Measurements from ENCODE around the gene LYRM4.

The LYRM4 gene

GRCh38 chr6:5241252-5241651, 19.5 kb downstream of the LYRM4 start:
- no peak for DNase-seq

- DNase-seq = no peak
These were observed 22.4 kb downstream of the LYRM4 start for GRCh38 chr6:5238336-5238735.

- no peak for DNase-seq
These were observed 22.9 kb downstream of the LYRM4 start for GRCh38 chr6:5237805-5238204.

- no peak for DNase-seq
These were observed 24.9 kb downstream of the LYRM4 start for GRCh38 chr6:5235830-5236229.

- DNase-seq = no peak
These were observed 25.9 kb downstream of the LYRM4 start for GRCh38 chr6:5234874-5235273.

- DNase-seq = no peak
These were observed 29.5 kb downstream of the LYRM4 start for GRCh38 chr6:5231289-5231688.

GRCh38 chr6:5230081-5230480, 30.7 kb downstream of the LYRM4 start:
- no peak for DNase-seq

- no peak for DNase-seq
These were observed 31.4 kb downstream of the LYRM4 start for GRCh38 chr6:5229356-5229755.

- no peak for DNase-seq
These were observed 37.4 kb downstream of the LYRM4 start for GRCh38 chr6:5223309-5223708.

GRCh38 chr6:5220443-5220842, 40.3 kb downstream of the LYRM4 start:
- no peak for DNase-seq

GRCh38 chr6:5219011-5219691, 41.6 kb downstream of the LYRM4 start:
- DNase-seq = no peak

GRCh38 chr6:5217356-5217755, 43.4 kb downstream of the LYRM4 start:
- no peak for DNase-seq

- DNase-seq = no peak
These were observed 45.0 kb downstream of the LYRM4 start for GRCh38 chr6:5215799-5216198.

GRCh38 chr6:5215159-5215558, 45.6 kb downstream of the LYRM4 start:
- DNase-seq = no peak

GRCh38 chr6:5214570-5215052, 46.1 kb downstream of the LYRM4 start:
- no peak for DNase-seq

GRCh38 chr6:5213836-5214235, 46.9 kb downstream of the LYRM4 start:
- DNase-seq = peak; percentile 16

- DNase-seq = no peak
These were observed 49.3 kb downstream of the LYRM4 start for GRCh38 chr6:5211492-5211891.

- no peak for DNase-seq
These were observed 52.2 kb downstream of the LYRM4 start for GRCh38 chr6:5208471-5208971.

GRCh38 chr6:5208057-5208456, 52.7 kb downstream of the LYRM4 start:
- DNase-seq = peak; percentile 53

GRCh38 chr6:5206920-5207561, 53.7 kb downstream of the LYRM4 start:
- no peak for DNase-seq

GRCh38 chr6:5205877-5206850, 54.6 kb downstream of the LYRM4 start:
- DNase-seq = peak; percentile 26

GRCh38 chr6:5205035-5205507, 55.7 kb downstream of the LYRM4 start:
- no peak for DNase-seq

- no peak for DNase-seq
These were observed 56.4 kb downstream of the LYRM4 start for GRCh38 chr6:5204376-5204775.

All from HCEC 1CT (cell line).